Neural crest cell (in vitro differentiated cells): ENCODE data around the gene UVRAG. TPM values are rescaled to one million over a fixed set of nuclear protein-coding genes. Genes with fewer than 3 reads are reported as not detected.

ENCODE experiments used
- total RNA-seq: library from RNA; stranded (reverse); gene quantifications from 2 replicates; pipeline ENCODE4 v1.2.1, GENCODE V29; 2021

Gene UVRAG
- total RNA-seq, 1 donor from 2014 or later: 29.0 TPM

Other genes with a start within 250 kb of the UVRAG start
- 52.7 and 57.7 TPM in 2 replicates for gene MAP6, start 146.2 kb upstream of the UVRAG start, total RNA-seq
- not detected in 2 replicates for gene MOGAT2, start 97.4 kb upstream of the UVRAG start, total RNA-seq
- 0.93 and 1.1 TPM in 2 replicates for gene DGAT2, start 46.4 kb upstream of the UVRAG start, total RNA-seq